Measurements from ENCODE around the gene DEFB114.

The DEFB114 gene

DNA sequence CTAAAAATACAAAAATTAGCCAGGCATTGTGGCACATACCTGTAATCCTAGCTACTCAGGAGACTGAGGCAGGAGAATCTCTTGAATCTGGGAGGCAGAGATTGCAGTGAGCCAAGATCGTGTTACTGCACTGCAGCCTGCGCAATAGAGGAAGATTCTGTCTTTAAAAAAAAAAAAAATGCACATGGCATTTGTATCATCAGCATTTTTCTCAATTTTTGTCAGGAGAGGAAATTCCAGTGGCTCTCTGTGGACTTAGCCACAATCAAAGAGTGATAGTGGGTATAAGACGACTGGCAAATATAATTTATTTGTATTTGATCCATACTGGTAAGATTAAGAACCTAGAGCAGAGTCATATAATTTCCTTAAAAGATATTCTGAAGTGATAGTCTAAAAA is 28.6 kb downstream of the DEFB114 start:
- ATAC-seq = no peak
- no peak for DNase-seq

- DNase-seq (no peak), ATAC-seq (no peak)
Observed at GRCh38 chr6:49934770-49935169, 29.2 kb downstream of the DEFB114 start.

GRCh38 chr6:49933526-49933925 is 30.4 kb downstream of the DEFB114 start:
- no peak for ATAC-seq
- DNase-seq = no peak

DNA sequence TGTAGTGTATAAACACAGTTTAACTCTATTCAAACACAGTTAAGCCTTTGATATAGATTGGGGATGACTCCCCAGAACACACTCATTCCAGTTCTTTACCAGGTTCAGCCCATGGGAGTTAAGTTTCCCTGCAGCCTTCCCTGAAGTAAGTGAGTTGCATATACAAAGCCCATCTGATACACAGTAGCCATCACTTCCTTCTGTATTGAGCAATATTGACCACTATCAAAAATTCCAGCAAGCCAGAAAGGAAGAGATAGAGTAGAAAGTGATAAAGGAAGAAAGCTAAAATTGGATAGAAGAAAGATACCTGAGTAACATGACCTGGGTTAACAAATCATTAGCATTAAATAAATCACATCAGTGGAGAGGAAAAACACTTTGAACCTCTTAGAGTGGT is 34.6 kb downstream of the DEFB114 start:
- DNase-seq = no peak
- no peak for ATAC-seq

- DNase-seq (no peak), ATAC-seq (no peak)
Observed at GRCh38 chr6:49923826-49924225, 40.1 kb downstream of the DEFB114 start.

DNA sequence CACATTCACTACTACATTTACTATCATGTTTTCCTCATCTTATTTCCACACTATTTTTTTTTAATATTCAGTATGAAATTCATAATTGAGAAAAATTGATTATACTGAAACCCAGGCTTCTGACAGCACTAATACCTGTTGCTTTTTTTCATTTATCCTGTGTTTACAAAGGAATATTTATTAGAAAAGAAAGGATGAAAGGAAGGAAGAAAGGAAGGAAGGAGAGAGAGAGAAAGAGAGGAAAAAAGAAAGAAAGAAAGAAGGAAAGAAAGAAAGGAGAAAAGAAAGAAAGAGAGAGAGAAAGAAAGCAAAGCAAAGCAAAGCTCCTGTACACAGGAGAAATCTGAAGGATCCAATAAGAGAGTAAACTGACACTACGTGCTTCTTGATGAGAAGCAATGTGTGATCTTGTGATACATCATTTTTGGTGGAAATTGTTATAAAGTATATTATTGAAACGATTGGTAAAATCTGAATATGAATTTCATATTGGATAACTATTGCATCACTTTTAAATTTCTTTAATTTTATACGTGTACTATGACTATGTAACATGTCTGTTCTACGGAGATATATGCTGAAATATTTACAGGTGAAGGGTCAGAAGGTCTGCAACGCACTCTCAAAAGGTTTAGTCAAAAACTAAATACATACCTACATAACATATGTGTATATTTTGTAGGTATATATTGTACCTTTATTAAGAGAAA is 43.9 kb downstream of the DEFB114 start:
- DNase-seq (no peak), ATAC-seq (no peak)

- no peak for ATAC-seq
- DNase-seq = no peak
Observed at GRCh38 chr6:49919261-49919660, 44.7 kb downstream of the DEFB114 start.

GRCh38 chr6:49918787-49919186 is 45.2 kb downstream of the DEFB114 start:
- DNase-seq (no peak), ATAC-seq (no peak)

GRCh38 chr6:49915035-49915434 is 48.9 kb downstream of the DEFB114 start:
- ATAC-seq = no peak

DNA sequence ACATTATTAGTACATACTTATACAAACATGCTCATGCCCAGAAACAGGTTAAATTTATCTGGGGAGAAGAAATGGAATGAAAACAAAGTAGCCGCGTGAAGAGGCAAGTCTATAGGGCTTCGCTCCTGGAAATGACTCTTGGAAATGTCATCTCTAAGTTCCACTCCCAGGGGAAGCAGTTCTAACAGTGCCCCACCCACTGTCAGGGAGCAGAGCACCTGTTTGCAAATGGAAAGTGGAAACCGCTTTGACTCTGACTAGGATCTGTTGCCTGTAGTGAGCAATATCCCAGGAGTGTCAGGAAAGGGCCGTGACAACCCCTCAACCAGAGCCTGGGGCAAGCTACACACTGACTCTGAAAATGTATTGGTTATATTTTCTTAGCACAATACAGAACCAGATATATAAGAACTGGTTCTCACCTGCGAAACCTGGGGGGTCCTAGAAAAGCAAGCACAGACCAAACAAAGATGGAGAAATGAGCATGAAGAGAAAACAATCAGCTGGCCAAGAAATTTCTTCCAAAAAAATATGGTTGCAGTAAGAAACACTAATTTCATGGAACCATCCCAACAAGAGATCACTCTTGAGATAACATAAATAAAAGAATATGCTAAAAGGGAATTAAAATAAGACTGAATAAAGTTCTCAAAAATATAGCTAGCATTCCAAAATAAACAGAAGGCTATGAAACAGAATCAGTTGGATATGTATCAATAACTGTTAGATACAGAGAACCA is 50.2 kb downstream of the DEFB114 start:
- no peak for DNase-seq
- ATAC-seq = no peak

More at GRCh38 chr6:49915035-49915434, 48.9 kb downstream of the DEFB114 start:
- DNase-seq = no peak

GRCh38 chr6:49912196-49912595 is 51.8 kb downstream of the DEFB114 start:
- ATAC-seq (no peak), DNase-seq (no peak)

DNA sequence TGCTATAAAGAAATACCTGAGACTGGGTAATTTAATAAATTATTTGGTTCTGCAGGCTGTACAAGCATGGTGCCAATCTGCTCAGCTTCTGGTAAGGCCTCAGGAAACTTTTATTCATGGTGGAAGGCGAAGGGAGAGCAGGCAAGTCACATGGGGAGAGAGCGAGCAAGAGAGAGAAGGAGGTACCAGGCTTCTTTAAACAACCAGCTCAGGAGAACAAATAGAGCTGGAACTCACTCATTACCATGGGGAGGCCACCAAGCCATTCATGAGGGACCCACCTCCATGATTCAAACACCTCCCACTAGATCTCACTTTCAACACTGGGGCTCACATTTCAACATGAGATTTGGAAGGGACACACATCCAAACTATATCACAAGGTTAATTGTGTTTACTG is 52.7 kb downstream of the DEFB114 start:
- ATAC-seq (no peak), DNase-seq (no peak)
